ENCODE results near the gene TIGD1.

The TIGD1 gene

GRCh38 chr2:232550354-232551249 lies at the start of gene TIGD1, which contains the start of gene EIF4E2:
Gene TIGD1, minus strand, starts transcription at chr2:232550557. Its CDS starts 675 bp downstream, at chr2:232549882.
Gene EIF4E2, plus strand, starts transcription at chr2:232550689. Its CDS starts 36 bp downstream, at chr2:232550725.
- DNase-seq (ENCODE audit: low read depth): peak; percentile 88

GRCh38 chr2:232598293-232598692 lies 47.9 kb upstream of the TIGD1 start:
- DNase-seq (ENCODE audit: low read depth): no peak

GRCh38 chr2:232597362-232598079 lies 47.2 kb upstream of the TIGD1 start:
- DNase-seq (ENCODE audit: low read depth): no peak

- DNase-seq (ENCODE audit: low read depth): no peak
These were observed 43.6 kb upstream of the TIGD1 start for GRCh38 chr2:232593982-232594381.

- peak; percentile 84 for DNase-seq (ENCODE audit: low read depth)
These were observed 42.5 kb upstream of the TIGD1 start for GRCh38 chr2:232592772-232593395.

GRCh38 chr2:232588680-232589585 lies 38.6 kb upstream of the TIGD1 start:
- peak; percentile 66 for DNase-seq (ENCODE audit: low read depth)

- no peak for DNase-seq (ENCODE audit: low read depth)
These were observed 37.7 kb upstream of the TIGD1 start for GRCh38 chr2:232588031-232588430.

- no peak for DNase-seq (ENCODE audit: low read depth)
These were observed 37.2 kb upstream of the TIGD1 start for GRCh38 chr2:232587512-232587911.

- DNase-seq (ENCODE audit: low read depth): no peak
These were observed 36.7 kb upstream of the TIGD1 start for GRCh38 chr2:232586943-232587505.

GRCh38 chr2:232584238-232584637 lies 33.9 kb upstream of the TIGD1 start:
- no peak for DNase-seq (ENCODE audit: low read depth)

- DNase-seq (ENCODE audit: low read depth): no peak
These were observed 31.4 kb upstream of the TIGD1 start for GRCh38 chr2:232581725-232582124.

- DNase-seq (ENCODE audit: low read depth): no peak
These were observed 30.3 kb upstream of the TIGD1 start for GRCh38 chr2:232580648-232580981.

GRCh38 chr2:232578626-232579025 lies 28.3 kb upstream of the TIGD1 start:
- no peak for DNase-seq (ENCODE audit: low read depth)

- DNase-seq (ENCODE audit: low read depth): no peak
These were observed 27.5 kb upstream of the TIGD1 start for GRCh38 chr2:232577841-232578240.

GRCh38 chr2:232576995-232577394 lies 26.6 kb upstream of the TIGD1 start:
- no peak for DNase-seq (ENCODE audit: low read depth)

- DNase-seq (ENCODE audit: low read depth): no peak
These were observed 25.0 kb upstream of the TIGD1 start for GRCh38 chr2:232575404-232575746.

GRCh38 chr2:232574674-232575403 lies 24.5 kb upstream of the TIGD1 start:
- DNase-seq (ENCODE audit: low read depth): no peak

- no peak for DNase-seq (ENCODE audit: low read depth)
These were observed 23.5 kb upstream of the TIGD1 start for GRCh38 chr2:232573771-232574435.

GRCh38 chr2:232573042-232573441 lies 22.7 kb upstream of the TIGD1 start:
- DNase-seq (ENCODE audit: low read depth): no peak

- DNase-seq (ENCODE audit: low read depth): no peak
These were observed 20.7 kb upstream of the TIGD1 start for GRCh38 chr2:232571026-232571474.

All from GM04504 (cell line).